PC-9 (cell line): Measurements from ENCODE around the gene SEL1L2.

Experiments
- CTCF ChIP-seq: fragments of 200-600 bp; sonication (generic); conservative IDR thresholded peaks from 2 replicates; pipeline ENCODE4 v1.6.1; 2017; ENCODE audit warnings: mixed run types, antibody characterized with exemption, mild to moderate bottlenecking, moderate library complexity
- EZH2 ChIP-seq: fragments of 200-600 bp; sonication (generic); IDR thresholded peaks from 2 replicates; pipeline ENCODE4 v1.8.0; 2017; ENCODE audit warnings: antibody characterized with exemption, low read depth

DNA sequence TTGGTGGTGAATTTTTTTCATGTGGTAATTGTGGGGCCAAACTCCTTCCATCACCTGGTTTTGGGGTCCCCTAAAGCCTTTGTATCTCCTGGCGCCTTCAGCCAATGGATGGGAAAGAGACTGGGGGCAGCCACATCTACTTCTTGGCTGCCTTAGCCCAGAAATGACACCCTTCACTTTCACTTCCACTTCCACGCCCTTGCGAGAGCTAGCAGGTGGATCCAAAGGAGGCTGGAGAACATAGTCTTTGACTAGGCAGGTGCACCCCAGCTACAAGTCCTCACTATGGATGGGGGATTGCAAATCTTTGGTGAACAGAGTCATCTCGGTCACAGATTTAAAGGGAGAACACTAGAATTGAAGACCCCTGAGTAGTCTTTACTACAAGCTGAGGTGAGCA, 134.8 kb downstream of the SEL1L2 start:
- TF ChIP-seq CTCF: no peak
- TF ChIP-seq EZH2: no peak
